Glomerular endothelial cell (primary cell): ENCODE results near the gene MAGI2. TPM values are rescaled to one million over a fixed set of nuclear protein-coding genes. Genes with fewer than 3 reads are reported as not detected.

Source experiments
- DNase-seq: peaks from one replicate; pipeline ENCODE4 v3.0.0-alpha.2; 2011; ENCODE audit warnings: low read depth, low spot score; ENCODE audit errors: extremely low read depth
- total RNA-seq: library from RNA; depleted of rRNA; stranded (reverse); fragments of >200 nt; gene quantifications from 2 replicates; pipeline ENCODE4 v1.2.3, GENCODE V29; 2015

Gene MAGI2
- total RNA-seq, 1 donor from 2014 or later, result 6.7 TPM

GRCh38 chr7:79386688-79387422 lies 66.6 kb downstream of the MAGI2 start:
- DNase-seq, result peak; percentile 25

- no peak for DNase-seq
Observed at GRCh38 chr7:79381921-79382320, 71.5 kb downstream of the MAGI2 start.

- DNase-seq, result no peak
Observed at GRCh38 chr7:79377097-79377496, 76.4 kb downstream of the MAGI2 start.

- no peak for DNase-seq
Observed at GRCh38 chr7:79376299-79377025, 77.0 kb downstream of the MAGI2 start.

- DNase-seq, result no peak
Observed at GRCh38 chr7:79361214-79361613, 92.3 kb downstream of the MAGI2 start.

GRCh38 chr7:79359827-79360226 lies 93.6 kb downstream of the MAGI2 start:
- no peak for DNase-seq

- no peak for DNase-seq
Observed at GRCh38 chr7:79357101-79357500, 96.4 kb downstream of the MAGI2 start.

GRCh38 chr7:79353720-79354468 lies 99.6 kb downstream of the MAGI2 start:
- DNase-seq, result no peak

- DNase-seq, result no peak
Observed at GRCh38 chr7:79352323-79352722, 101.1 kb downstream of the MAGI2 start.

GRCh38 chr7:79347351-79347750 lies 106.1 kb downstream of the MAGI2 start:
- DNase-seq, result no peak

- DNase-seq, result no peak
Observed at GRCh38 chr7:79341902-79342301, 111.6 kb downstream of the MAGI2 start.

- no peak for DNase-seq
Observed at GRCh38 chr7:79340212-79340611, 113.3 kb downstream of the MAGI2 start.

GRCh38 chr7:79339208-79339925 lies 114.1 kb downstream of the MAGI2 start:
- no peak for DNase-seq

- DNase-seq, result no peak
Observed at GRCh38 chr7:79337717-79338116, 115.8 kb downstream of the MAGI2 start.

GRCh38 chr7:79334841-79335240 lies 118.6 kb downstream of the MAGI2 start:
- no peak for DNase-seq

- no peak for DNase-seq
Observed at GRCh38 chr7:79334334-79334733, 119.1 kb downstream of the MAGI2 start.

- no peak for DNase-seq
Observed at GRCh38 chr7:79332091-79332490, 121.4 kb downstream of the MAGI2 start.

GRCh38 chr7:79329464-79329863 lies 124.0 kb downstream of the MAGI2 start:
- no peak for DNase-seq

GRCh38 chr7:79320741-79321473 lies 132.6 kb downstream of the MAGI2 start:
- no peak for DNase-seq

- no peak for DNase-seq
Observed at GRCh38 chr7:79319369-79319768, 134.1 kb downstream of the MAGI2 start.
